Measurements from ENCODE around the gene ROCK2. TPM values are rescaled to one million over a fixed set of nuclear protein-coding genes. Genes with fewer than 3 reads are reported as not detected.

ROCK2 gene
- total RNA-seq, 4 donors from 2014 or later: 18.0 to 34.8 (median 23.2) TPM

DNA sequence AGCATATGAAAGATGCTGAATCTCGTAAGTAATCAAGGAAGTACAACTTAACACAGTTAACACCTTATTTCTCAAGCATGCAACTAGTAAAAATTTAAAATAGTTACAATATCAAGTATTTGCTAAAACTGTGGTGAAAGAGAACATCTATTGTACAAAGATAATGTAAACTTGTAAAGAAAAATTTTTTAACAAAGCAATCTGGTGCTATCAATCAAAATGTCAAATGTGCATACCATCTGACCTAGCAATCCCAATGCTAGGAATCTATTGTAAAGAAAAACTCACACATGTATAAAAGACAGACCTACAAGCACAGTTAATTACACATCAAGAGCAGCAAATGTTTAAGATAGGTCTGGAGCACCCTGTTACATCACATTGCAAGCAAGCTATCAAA, 99.1 kb downstream of the ROCK2 start:
- TF ChIP-seq, protein P1, sequence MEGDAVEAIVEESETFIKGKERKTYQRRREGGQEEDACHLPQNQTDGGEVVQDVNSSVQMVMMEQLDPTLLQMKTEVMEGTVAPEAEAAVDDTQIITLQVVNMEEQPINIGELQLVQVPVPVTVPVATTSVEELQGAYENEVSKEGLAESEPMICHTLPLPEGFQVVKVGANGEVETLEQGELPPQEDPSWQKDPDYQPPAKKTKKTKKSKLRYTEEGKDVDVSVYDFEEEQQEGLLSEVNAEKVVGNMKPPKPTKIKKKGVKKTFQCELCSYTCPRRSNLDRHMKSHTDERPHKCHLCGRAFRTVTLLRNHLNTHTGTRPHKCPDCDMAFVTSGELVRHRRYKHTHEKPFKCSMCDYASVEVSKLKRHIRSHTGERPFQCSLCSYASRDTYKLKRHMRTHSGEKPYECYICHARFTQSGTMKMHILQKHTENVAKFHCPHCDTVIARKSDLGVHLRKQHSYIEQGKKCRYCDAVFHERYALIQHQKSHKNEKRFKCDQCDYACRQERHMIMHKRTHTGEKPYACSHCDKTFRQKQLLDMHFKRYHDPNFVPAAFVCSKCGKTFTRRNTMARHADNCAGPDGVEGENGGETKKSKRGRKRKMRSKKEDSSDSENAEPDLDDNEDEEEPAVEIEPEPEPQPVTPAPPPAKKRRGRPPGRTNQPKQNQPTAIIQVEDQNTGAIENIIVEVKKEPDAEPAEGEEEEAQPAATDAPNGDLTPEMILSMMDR (IDR thresholded peaks at IDR 0.05): no peak
- no peak for TF ChIP-seq POLR2A (IDR thresholded peaks at IDR 0.05)
- 94 to 97% methylated on average over 1 of the region's 1 CpG for WGBS, 2 donors
- H3K4me3 ChIP-seq (ENCODE audit: low read depth, poor library complexity, severe bottlenecking): no peak overlapping the region
- DNase-seq (ENCODE audit: low spot score in 2 of 2): no peak
- intact Hi-C loops (cut with DNase I; ENCODE audit: low total_unique reads): no loop called here

GRCh38 chr2:11244091-11244826, 100.2 kb downstream of the ROCK2 start:
- TF ChIP-seq POLR2A (IDR thresholded peaks at IDR 0.05): no peak
- TF ChIP-seq, protein P1 (IDR thresholded peaks at IDR 0.05): no peak
- no peak overlapping the region for H3K4me3 ChIP-seq (ENCODE audit: low read depth, poor library complexity, severe bottlenecking)
- 100% methylated on average over 1 of the region's 1 CpG for WGBS, 2 donors
- no peak for DNase-seq (ENCODE audit: low spot score in 2 of 2)
- intact Hi-C loops (cut with DNase I; ENCODE audit: low total_unique reads): no loop called here

GRCh38 chr2:11243512-11243911, 100.9 kb downstream of the ROCK2 start:
- no peak for DNase-seq (ENCODE audit: low spot score in 2 of 2)
- WGBS, 2 donors: 87 to 97% methylated on average over 1 of the region's 1 CpG
- no peak overlapping the region for H3K4me3 ChIP-seq (ENCODE audit: low read depth, poor library complexity, severe bottlenecking)
- TF ChIP-seq, protein P1 (IDR thresholded peaks at IDR 0.05): no peak
- TF ChIP-seq POLR2A (IDR thresholded peaks at IDR 0.05): no peak
- intact Hi-C loops (cut with DNase I; ENCODE audit: low total_unique reads): no loop called here

DNA sequence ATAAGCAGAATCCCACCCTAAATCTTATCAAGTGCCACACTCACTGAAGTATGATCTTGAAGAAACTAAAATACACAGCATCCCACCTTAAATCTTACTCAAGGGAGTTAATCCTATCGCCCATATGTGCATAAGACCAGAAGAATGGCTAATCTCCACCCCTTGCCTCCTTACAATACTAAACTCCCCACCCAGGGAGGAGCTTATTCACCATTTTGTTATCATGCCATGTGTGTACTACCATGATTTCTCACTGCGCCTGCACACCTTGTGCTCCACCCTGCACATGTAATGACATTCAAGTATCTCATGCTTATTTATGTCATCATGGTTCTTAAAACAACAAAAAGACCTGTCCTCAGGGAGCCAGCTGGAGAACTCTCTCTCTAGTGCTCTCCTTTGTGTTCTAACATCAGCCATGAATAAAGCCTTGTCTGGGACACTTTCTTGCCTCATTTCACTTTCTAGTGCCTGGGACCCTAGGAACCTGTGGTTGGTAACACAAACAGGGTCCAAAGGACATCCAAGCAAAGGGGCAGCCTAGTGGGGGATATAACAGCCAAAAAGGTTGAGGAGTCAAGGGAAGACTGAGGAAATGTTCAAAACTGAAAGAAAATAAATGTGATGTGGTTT, 101.8 kb downstream of the ROCK2 start:
- no peak overlapping the region for H3K4me3 ChIP-seq (ENCODE audit: low read depth, poor library complexity, severe bottlenecking)
- TF ChIP-seq POLR2A (IDR thresholded peaks at IDR 0.05): no peak
- TF ChIP-seq, protein P1 (IDR thresholded peaks at IDR 0.05): no peak
- DNase-seq (ENCODE audit: low spot score in 2 of 2): no peak
- 97 to 98% methylated on average over 2 of the region's 2 CpGs for WGBS, 2 donors
- intact Hi-C loops (cut with DNase I; ENCODE audit: low total_unique reads): no loop called here

DNA sequence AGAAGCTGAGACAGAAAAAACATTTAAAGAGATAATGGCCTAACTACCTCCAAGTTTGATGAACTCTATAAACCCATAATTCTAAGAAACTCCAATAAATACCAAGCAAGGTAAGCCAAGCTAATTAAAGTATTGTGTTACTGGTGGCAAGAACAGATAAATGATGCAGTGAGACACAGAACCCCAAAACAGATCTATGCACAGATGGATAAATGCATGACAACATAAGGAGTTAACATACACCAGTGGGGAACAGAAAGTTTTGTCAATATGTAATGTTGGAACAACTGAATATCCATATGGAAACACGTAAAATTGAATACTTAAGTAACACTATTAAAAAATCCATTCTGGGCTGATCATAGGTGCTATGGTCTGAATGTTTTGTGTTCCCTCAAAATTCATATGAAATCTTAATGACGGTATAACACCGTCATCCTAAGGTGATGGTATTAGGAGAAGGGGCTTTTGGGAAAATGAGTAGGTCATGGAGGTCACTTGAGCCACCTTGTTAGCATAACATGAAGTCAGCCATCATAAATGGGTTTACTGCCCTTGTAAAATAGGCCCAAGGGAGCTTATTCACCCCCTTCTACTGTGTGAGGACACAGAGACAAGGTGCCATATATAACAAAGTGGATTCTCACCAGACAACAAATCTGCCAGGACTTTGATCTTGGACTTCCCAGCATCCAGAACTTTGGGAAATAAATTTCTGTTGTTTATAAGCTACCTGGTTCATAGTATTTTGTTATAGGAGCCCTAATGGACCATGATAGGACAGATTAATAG, 102.8 kb downstream of the ROCK2 start:
- no peak for TF ChIP-seq POLR2A (IDR thresholded peaks at IDR 0.05)
- H3K4me3 ChIP-seq (ENCODE audit: low read depth, poor library complexity, severe bottlenecking): no peak overlapping the region
- DNase-seq (ENCODE audit: low spot score in 2 of 2): no peak
- intact Hi-C loops (cut with DNase I; ENCODE audit: low total_unique reads): no loop called here
- WGBS, 2 donors: 93 to 98% methylated on average over 3 of the region's 3 CpGs
